HG03432 (cell line): ENCODE measurements around the gene SH2D5.
"Not testable (repeated sequence)": the region's sequence is repeated elsewhere in the genome, so short reads cannot be mapped to it uniquely, and the experiment has no call there.

Experiments
- ATAC-seq: cut with Tn5 transposase; IDR thresholded peaks from one replicate; pipeline ENCODE4 v1.9.1; 2021; ENCODE audit warnings: mild to moderate bottlenecking, moderate library complexity; ENCODE audit not compliant: unreplicated experiment

Gene SH2D5

GRCh38 chr1:20728371-20729154 lies 3.9 kb downstream of the SH2D5 start:
- ATAC-seq: no peak

GRCh38 chr1:20727746-20728316 lies 4.7 kb downstream of the SH2D5 start:
- no peak for ATAC-seq

GRCh38 chr1:20726932-20727745 lies 5.4 kb downstream of the SH2D5 start:
- no peak for ATAC-seq

- ATAC-seq: no peak
These were observed 6.2 kb downstream of the SH2D5 start for GRCh38 chr1:20726118-20726911.

- no peak for ATAC-seq
These were observed 7.0 kb downstream of the SH2D5 start for GRCh38 chr1:20725189-20726117.

GRCh38 chr1:20724364-20725188 lies 7.9 kb downstream of the SH2D5 start:
- no peak for ATAC-seq

GRCh38 chr1:20723537-20724363 lies 8.8 kb downstream of the SH2D5 start:
- no peak for ATAC-seq

- ATAC-seq: no peak
These were observed 9.4 kb downstream of the SH2D5 start for GRCh38 chr1:20723159-20723536.

GRCh38 chr1:20721117-20722061 lies 11.1 kb downstream of the SH2D5 start:
- ATAC-seq: no peak

- ATAC-seq: no peak
These were observed 11.8 kb downstream of the SH2D5 start for GRCh38 chr1:20720631-20721091.

GRCh38 chr1:20719871-20720620 lies 12.5 kb downstream of the SH2D5 start:
- no peak for ATAC-seq

- ATAC-seq: no peak
These were observed 13.2 kb downstream of the SH2D5 start for GRCh38 chr1:20719261-20719660.

- ATAC-seq: not testable (repeated sequence)
These were observed 14.1 kb downstream of the SH2D5 start for GRCh38 chr1:20718343-20718882.

GRCh38 chr1:20717452-20718342 lies 14.8 kb downstream of the SH2D5 start, which contains the start of gene KIF17:
KIF17 (minus strand) TSS chr1:20718007; CDS start chr1:20717706, 301 bp downstream.
- ATAC-seq: no peak

GRCh38 chr1:20716232-20716631 lies 16.3 kb downstream of the SH2D5 start:
- ATAC-seq: no peak
